Measurements from ENCODE around the gene PRPF18.

DNA sequence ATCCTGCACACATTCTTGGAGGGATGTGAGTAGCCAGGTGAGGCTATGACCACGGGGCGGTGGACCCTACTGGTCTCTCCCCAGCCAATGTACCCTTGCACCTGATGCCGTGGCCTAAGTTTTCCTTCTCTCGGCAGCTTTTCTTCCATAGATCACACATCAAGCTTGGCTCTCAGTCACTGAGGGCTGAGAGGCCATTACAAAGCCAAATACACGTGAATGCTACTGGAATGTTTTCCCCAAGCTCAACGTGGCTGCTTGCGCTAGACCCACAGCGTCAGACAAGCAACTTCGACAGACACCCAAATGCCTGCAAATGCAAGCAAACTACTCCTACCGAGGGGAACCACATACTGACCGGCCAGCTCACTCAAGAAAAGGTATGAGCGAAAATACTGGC, 83.1 kb downstream of the PRPF18 start:
- TF ChIP-seq CTCF (IDR thresholded peaks at IDR 0.05), result no peak
- no peak for TF ChIP-seq POLR2A (IDR thresholded peaks at IDR 0.05)
